ENCODE data around the gene MPHOSPH8.

MPHOSPH8 gene, protein sequence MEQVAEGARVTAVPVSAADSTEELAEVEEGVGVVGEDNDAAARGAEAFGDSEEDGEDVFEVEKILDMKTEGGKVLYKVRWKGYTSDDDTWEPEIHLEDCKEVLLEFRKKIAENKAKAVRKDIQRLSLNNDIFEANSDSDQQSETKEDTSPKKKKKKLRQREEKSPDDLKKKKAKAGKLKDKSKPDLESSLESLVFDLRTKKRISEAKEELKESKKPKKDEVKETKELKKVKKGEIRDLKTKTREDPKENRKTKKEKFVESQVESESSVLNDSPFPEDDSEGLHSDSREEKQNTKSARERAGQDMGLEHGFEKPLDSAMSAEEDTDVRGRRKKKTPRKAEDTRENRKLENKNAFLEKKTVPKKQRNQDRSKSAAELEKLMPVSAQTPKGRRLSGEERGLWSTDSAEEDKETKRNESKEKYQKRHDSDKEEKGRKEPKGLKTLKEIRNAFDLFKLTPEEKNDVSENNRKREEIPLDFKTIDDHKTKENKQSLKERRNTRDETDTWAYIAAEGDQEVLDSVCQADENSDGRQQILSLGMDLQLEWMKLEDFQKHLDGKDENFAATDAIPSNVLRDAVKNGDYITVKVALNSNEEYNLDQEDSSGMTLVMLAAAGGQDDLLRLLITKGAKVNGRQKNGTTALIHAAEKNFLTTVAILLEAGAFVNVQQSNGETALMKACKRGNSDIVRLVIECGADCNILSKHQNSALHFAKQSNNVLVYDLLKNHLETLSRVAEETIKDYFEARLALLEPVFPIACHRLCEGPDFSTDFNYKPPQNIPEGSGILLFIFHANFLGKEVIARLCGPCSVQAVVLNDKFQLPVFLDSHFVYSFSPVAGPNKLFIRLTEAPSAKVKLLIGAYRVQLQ

DNA sequence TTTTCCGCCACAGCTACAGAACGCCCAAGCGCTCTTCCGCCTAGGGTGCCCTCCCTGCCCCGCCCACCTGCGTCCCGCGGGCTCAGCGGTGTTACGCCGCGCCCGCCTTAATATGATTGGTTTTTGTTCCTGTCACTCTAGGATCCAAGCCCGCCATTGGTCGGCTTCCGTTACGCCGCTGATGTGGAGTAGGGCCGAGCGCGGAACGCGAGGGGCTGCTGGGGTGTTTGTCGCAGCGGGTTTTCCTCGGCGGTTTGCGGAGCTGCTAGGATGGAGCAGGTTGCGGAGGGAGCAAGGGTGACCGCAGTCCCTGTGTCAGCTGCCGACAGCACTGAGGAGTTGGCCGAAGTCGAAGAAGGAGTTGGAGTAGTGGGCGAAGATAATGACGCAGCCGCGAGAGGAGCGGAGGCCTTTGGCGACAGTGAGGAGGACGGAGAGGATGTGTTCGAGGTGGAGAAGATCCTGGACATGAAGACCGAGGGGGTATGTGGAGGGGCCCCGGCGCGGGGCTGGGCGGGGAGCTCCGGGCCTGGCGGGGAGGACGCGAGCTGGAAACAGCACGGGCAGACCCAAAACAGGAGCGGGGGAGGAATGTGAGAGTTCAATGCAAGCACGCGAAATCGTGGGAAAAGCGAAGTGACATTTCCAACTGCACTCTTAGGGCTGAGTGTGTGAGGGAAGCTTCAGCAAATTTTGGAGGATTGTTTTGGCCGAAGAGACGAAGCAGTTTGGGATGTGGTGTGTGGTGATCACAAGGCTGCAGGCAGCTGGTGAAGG lies at the start of gene MPHOSPH8:
MPHOSPH8 (plus strand) TSS at position 181 of the 777 bp plus-strand sequence; CDS start at position 271, 90 bp downstream.
- DNase-seq: peak; percentile 50 to 97 (median 92)

DNA sequence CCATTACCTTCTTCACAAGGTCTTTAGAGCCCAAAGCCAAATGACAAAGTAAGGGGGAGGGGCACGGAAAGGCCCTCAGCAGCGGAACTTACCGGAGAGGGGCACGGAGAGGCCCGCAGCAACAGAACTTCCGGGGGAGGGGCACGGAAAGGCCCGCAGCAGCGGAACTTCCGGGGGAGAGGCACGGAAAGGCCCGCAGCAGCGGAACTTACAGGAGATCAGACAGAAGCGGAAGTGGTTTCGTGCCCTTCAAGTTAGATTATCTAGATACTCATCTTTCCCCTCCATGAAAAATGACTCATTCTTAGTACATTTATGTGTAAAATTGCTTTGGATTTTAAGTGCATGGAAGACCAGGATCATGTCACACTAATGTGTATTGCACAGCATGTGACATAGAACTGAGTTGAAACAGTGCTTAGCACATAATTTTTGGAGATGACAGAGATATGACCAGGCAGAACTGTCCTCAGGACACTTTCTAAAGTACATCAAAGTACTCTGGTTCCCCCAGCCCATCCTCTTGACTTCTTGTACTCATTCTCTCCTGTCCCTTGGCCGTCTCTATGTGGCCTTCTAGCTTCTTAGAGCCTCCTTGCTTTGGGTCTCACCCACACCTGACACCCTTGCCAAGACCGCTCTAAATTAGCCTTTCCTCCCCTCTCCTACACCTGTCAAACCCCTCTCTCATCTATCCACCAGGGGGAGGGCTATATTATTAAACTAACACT lies 46.4 kb upstream of the MPHOSPH8 start:
- no peak for DNase-seq

DNA sequence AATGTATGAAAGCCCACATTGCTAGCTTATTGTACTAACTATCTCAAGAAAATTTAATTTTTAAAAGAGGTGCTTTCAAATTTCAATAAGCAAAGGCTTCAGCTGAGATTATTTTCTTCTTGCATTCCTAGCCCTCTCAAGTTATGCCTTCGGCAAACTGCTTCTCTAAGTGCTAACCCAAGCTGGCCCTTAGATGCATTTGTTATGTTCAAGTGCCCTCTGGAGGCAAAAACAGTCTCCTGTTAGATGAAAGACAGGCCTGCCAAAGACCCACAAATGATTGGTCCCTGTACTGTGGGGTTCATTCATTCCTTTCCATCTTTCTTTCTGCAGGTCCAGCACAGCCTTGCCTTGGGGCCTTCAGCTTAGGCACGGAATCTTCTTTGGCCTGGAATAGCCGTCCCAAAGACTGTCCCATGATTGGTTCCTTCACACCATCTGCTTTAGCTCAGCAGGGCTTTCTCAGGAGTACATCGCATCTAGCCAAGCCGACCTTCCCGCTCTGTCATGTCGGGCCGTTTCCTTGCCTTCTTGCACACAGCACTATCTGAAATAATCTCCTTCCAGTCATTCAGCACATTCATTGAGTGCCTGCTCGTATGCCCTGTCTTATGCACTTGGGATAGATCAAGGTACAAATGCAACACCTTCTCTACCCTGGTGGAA lies 45.7 kb upstream of the MPHOSPH8 start:
- DNase-seq: peak in 16 of 58 donors; percentile 6 to 58 (median 14)

DNA sequence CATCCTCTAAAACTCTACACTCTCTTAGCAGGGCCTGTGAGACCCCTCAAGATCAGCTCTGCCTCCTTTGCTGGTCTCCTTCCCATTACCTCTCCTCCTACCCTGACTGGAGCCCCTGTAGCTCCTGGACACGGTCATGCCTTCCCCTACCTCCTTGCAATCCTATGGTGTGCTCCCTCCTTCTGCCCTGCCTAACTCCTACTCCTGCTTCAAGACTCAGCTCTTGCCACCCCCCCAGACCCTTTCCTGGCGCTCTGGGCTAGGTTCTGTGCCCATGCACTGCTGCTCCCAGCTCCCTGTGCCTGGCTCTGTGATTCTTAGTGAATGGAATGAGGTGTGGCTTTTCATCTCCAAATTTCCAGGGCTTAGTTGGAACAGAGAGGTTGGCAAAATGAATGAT lies 44.1 kb upstream of the MPHOSPH8 start:
- DNase-seq: no peak

DNA sequence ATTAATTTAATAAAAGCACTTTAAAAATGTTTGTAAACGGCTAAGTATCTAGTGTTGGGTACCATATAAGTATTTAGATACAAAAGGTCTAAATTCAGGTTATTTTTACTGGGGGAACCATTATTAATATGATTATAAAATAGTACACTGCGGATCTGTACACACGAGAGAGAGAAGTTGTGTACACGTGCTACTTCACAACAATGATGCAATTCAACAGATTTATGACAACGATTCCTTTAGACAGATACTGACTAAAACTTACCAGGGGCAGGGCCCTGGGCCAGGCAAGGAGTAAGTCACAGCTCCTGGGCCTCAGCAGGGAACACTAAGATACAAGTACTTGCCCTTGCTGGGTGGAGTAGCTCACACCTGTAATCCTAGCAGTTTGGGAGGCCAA lies 43.0 kb upstream of the MPHOSPH8 start:
- no peak for DNase-seq

DNA sequence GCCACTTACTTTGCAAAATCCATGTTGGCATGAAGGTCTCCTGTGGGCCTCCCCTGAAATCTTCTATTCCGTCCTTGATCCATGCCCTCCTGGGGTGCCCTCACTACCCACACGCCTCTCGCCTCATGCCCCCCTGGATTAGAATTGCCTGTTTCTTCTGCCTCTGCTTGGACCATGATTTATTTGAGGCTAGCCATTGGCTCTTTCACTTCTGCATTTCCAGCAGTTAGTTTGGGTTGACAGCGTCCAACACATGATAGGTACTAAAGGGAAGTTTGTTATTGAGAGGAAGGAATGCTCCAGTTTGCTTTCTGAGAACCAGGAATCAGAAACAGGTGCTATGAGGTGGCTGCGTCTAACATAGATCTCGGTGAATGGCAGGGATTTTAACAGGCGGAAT lies 41.6 kb upstream of the MPHOSPH8 start:
- DNase-seq: no peak

DNA sequence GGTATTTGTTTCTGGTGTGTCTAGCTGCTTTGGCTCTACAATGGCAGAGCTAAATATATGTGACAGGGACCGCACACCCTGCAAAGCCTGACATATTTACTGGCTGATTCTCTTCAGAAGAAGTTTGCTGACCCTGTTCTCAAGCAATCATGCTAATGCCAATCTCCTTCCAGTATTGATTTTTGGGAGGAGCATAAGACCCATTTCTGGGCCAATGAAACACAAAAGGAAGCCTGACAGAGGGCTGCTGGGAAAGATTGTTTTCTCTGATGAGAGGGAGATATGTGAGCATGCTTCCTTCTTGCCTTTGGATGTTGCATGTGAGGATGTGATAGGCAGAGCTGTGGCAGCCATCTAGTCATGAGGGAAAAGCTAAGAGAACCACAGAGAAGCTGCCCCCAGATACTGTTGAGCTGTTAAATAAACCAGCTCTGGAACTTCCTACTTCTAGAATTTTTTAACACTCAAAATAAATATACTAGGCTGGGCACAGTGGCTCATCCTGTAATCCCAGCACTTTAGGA lies 40.7 kb upstream of the MPHOSPH8 start:
- DNase-seq: no peak

DNA sequence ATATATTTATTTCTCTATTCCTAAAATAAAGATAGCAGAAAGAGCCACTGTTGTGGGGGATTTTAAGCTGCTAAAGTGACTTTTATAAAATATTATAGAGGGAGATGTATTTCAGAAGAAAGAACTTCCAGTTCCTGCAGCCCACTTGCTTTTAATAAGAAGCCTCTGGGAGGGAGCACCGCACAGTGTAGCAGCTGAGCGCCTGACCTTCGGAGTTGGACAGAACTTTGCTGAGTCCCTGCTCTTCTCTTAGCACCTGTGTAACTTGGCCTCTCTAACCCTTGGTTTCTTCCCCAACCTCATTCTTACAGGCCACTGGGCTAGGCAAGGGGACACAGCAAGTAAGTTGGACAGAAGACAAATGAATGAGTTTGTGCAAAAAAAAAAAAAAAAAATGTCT lies 37.4 kb upstream of the MPHOSPH8 start:
- DNase-seq: no peak

DNA sequence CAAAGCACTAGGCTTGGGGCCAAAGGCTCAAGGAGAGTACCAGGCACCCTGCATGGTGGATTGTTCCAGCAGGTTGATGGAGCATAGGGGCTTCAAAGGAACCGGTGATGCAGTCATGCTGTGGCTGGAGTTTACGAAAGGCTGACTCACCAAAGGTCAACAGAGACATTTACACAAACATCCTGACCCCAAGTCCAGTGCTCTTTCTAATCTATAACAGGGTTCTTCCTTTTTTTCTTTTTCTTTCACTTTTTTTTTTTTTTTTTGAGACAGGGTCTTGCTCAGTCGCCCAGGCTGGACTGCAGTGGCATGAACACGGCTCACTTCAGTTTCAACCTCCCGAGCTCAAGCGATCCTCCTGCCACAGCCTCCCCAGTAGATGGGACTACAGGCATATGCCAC lies 36.5 kb upstream of the MPHOSPH8 start:
- no peak for DNase-seq

DNA sequence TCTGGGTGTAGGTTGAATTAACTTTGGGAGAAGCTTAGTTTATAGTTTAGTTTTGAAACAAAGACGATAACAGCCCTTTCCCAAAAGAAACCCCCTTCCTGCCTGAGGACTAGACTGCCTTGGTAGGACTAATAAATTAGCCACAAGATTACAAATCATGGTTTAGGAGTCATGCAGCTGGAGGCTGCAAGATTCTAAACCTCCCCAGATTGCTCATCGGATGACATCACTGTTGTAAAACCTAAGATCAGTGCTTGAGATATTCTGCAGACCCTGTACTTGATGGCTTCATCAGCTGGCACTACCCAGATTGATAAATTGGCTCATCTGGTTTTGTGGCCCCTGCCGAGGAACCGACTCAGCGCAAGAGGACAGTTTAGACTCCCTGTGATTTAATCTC lies 35.9 kb upstream of the MPHOSPH8 start:
- DNase-seq: no peak

DNA sequence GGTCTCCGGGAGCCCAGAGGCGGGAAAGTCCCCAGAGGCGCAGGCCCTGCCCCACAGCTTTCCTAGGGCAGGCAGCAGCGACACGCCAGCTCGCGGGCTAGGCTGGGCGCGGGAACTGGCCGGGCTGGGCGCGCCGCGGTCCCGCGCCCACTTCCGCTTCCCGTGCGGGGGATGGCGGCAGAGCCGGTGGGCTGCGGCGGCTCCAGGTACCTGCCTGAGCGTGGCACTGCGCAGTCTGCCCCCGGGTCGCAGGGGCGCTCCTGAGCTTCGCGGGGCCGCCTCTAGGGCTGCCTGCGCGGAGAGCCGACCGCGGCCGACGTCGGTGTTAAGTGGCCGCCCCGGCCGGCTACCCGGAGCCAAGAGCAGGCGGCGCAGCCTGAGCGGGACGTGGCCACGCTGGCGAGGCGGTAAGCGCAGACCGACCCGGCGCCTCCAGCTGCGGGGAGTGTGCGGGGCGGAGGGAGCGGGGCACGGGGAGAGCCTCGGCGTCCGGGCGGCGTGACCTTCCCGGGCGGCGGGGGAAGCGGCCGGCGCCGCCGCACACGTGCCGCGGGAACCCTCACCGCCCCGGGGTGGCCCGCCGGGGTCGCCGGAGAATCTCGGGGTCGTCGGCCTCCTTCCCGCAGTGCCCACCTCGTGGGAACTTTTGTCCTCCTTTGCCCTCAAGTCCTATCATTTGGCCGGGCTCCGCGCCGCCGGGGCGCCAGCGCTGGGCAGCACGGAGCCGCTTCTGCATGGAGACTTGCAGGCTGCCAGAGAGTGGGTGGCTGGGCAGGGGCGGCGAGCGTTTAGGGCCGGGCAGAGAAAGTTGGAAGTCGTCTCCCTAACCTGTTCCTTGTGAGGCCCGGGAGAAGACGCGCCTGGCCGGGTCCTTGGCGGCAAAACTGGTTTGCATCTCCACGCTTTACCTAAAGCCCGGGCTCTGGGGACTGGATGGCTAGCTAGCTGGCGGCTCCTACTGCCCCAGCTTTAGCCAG lies 31.4 kb upstream of the MPHOSPH8 start:
- DNase-seq: peak in 1 of 58 donors; percentile 12

DNA sequence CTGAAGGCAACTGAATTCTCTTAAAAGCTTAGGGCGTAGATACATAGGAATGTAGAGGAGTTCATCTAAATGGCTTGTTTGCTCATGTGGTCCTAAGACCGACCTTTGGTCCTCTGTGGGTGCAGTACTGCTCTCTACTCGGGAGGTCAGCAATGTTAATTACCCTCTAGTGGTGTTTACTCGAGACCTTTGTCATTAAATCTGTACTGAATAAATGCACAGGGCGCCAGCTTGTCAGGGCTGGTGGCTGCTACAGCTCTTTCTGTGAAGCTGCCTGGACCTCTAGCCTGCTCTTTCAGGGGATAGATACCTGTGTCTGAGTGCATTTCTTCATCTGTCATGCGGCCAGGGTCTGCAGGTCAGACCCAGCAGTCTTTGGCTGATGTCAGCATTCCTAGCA lies 29.2 kb upstream of the MPHOSPH8 start:
- DNase-seq: no peak

DNA sequence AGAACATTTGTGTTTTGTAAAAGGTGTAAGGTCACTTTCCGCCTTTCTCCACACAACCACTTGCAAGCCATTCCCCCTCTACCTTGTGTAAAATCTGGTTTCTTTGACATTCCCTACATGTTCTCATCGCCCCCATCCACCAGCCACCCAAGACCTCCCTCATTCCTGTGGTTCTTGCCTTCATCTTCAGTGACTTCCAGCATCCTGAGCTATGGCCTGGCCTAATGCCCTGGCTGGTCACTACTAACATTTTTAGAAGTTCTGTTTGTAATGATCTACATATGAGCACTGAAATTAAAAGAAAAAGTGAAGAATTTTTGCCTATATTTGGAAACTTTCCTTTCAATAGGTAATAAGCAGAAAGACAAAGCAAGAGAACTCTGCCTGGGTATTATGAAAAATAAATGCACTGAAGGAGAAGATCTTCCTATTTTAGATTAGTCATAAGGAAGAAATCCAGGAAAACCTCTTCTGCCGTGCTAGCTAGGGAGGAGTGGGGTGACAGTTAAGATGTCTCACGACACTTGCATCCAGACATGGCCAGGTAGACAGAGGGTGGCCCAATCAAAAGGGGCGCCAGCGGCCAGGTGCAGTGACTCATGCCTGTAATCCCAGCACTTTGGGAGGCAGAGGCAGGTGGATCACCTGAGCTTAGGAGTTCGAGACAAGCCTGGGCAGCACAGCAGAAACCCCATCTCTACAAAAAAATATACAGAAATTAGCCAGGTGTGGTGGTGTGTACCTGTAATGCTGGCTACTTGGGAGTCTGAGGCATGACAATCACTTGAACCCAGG lies 28.1 kb upstream of the MPHOSPH8 start:
- no peak for DNase-seq

DNA sequence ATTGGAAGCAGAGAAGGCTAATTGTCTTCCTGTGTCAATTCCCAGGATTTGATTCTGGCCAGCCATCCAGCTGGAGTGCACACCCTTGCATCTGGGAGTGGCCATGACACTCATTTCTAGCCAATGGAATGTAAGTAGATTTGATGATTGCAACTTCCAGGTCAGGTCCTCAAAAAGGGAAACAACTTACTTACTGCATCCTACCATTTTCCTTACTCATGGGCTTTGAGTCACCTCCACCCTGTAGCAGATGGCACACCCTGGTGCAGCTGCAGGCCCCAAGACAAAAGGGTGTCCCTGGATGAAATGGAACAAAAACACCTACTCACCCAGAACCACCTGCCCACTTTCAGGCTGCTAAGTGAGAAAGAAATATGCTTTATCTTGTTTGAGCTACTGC lies 27.3 kb upstream of the MPHOSPH8 start:
- DNase-seq: peak in 5 of 58 donors; percentile 3 to 62 (median 12)

DNA sequence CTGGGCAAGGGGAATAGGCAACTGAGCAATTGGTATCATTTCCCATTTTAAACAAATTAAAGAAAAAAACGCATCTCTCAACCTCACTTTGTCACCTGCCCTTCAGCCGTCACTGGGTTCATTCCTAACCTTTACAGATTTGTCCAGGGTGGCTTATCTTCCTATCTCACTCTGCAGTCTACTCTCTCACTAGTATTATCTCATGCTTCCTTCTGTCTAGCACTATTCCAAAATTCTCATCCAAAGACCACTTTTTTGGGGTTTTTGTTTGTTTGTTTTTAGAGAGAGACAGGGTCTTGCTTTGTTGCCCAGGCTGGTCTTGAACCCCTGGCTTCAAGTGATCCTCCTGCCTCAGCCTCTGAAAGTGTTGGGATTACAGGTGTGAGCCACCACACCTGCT lies 26.7 kb upstream of the MPHOSPH8 start:
- DNase-seq: no peak

DNA sequence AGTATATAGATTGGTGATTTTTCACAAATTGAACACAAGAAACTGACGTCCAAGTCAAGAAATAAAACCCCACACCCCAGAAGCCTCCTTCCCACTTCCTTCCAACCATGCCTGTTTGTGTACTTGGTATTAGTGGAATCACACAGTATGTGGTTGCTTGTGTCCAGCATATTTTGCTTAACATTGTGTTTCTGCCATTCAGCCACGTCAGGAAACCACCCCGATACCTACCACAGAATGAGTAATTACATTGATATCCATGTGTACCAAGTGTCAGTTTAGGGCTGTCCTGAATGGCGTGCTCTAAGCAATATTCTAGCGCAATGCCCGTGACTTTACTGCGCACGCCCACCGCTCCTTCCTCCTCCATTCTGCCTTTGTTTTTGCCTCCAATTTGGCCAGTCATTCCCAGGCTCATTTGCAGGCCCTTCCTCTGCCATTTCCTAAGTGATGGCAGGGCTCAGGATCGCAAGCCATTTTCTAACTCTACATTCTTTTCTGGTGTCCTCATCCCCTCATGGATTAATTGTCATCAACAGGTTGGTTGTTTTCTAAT lies 25.9 kb upstream of the MPHOSPH8 start:
- no peak for DNase-seq

DNA sequence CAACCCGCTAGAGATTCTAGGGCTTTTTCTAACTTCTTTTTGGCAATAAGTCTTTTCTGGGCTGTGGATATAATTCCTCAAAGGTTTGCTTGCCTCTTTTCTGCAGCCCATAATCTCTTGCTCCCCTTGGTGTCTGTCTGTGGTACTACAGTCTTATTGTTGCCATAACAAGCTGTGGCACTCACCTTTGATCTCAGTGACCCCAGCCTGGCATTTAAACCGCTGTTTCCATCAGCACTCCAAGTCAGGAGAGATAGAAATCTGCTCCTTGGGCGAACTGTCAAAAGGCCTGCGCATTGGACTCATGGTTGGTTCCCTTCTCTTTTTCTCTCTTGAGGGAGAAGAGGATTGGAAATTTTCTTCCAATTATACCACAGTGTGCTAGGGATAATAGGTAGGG lies 14.5 kb upstream of the MPHOSPH8 start:
- DNase-seq: no peak

DNA sequence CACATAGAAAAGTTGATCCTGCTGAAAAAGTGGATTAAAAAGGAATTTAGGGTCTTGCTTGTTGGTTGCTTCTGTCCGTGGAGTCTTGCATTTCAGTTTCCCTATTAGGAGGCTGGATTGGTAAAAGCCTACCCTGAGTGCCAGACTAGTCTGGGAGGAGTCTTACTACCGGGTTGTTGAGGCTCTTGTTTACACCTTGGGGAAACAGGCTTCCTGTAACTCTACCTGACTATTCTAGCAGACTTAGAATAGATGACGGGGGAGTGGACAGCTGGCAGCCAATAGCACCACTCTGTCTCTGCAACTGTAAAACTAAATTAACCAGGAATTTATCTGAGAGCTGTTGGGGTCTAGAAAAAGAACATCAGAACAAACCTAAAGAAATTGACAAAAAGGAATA lies 11.3 kb upstream of the MPHOSPH8 start:
- DNase-seq: no peak

Data from anterior cingulate cortex (tissue), 58 donors.